Activated naive CD4-positive, alpha-beta T cell treated with anti-CD3 and anti-CD28 coated beads, Interleukin-2, amount 50 U/mL, for 72 hours (primary cell): ENCODE results near the gene OSBPL9. TPM values are rescaled to one million over a fixed set of nuclear protein-coding genes. Genes with fewer than 3 reads are reported as not detected.
"Not testable (repeated sequence)": the region's sequence is repeated elsewhere in the genome, so short reads cannot be mapped to it uniquely, and the experiment has no call there.

Experiments used
- ATAC-seq, 2 donors: fragments of 150-1000 bp; cut with Tn5 transposase; 2 replicates each; pipeline ENCODE4 v1.10.0; 2021; ENCODE audit warnings: mild to moderate bottlenecking in 2 of 2, moderate library complexity in 2 of 2
- DNase-seq, 2 donors: peaks; one replicate each; pipeline ENCODE4 v3.0.0; 2021 to 2022; ENCODE audit warnings: low spot score in 2 of 2
- H3K27ac Mint-ChIP-seq, 2 donors: one replicate each; pipeline ENCODE4 v1.8.0; 2022; ENCODE audit warnings: mild to moderate bottlenecking in 2 of 2, mixed read lengths in 2 of 2
- H3K36me3 Mint-ChIP-seq, 2 donors: one replicate each; pipeline ENCODE4 v1.8.0; 2022; ENCODE audit warnings: mixed read lengths in 2 of 2
- H3K9me3 Mint-ChIP-seq, 2 donors: one replicate each; pipeline ENCODE4 v1.8.0; 2022; ENCODE audit warnings: mixed read lengths in 2 of 2
- total RNA-seq, 2 donors: library from RNA; stranded (reverse); gene quantifications; one replicate each; pipeline ENCODE4 v1.2.3, GENCODE V29; 2022

The OSBPL9 gene
- total RNA-seq, 2 donors from 2014 or later, result 36.1 to 63.4 TPM

DNA sequence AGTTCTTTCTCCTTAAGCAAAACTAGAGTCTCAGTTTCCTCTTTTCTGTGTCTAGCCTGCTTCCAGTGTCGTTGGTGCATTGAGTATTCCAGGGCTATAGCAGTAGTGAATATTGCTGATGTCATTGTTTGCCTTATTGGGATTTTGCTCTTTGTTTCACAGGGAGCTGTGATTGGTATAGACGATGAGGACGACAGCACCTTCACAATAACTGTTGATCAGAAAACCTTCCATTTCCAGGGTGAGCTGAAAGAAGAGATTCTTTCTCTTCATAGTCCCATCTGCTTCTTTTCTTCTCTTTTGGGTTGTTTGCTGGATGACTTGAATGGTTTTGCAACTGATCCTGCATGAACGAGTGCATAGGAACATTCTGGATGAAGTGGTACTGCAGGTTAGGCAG is 52.4 kb downstream of the OSBPL9 start:
- DNase-seq (no peak), ATAC-seq (no peak)
- Mint-ChIP-seq H3K9me3 (no peaks in the 10 kb centered on the region), H3K27ac (no peak overlapping the region), H3K36me3 (no peaks in the 10 kb centered on the region)

DNA sequence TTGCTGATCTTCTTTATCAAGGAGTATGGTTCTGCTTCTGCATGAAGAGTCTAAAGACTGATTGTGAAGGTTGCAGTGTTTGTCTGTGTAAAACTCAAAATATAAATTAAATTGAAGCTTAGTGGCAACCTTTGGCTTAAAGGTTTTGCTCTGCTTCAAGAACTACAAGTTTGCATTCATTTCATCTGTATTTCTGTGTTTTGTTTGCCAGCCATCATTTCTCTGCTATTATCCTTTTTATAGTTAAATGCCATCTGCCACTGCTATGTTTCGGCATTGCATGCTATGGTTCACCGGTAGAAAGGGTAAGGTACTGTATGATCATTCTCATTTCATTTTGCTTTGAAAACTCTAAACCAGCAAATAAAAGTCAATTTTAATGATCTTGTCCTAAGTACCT is 52.9 kb downstream of the OSBPL9 start:
- Mint-ChIP-seq H3K36me3 (no peaks in the 10 kb centered on the region), H3K27ac (no peak overlapping the region), H3K9me3 (no peaks in the 10 kb centered on the region)
- ATAC-seq (no peak), DNase-seq (no peak)

DNA sequence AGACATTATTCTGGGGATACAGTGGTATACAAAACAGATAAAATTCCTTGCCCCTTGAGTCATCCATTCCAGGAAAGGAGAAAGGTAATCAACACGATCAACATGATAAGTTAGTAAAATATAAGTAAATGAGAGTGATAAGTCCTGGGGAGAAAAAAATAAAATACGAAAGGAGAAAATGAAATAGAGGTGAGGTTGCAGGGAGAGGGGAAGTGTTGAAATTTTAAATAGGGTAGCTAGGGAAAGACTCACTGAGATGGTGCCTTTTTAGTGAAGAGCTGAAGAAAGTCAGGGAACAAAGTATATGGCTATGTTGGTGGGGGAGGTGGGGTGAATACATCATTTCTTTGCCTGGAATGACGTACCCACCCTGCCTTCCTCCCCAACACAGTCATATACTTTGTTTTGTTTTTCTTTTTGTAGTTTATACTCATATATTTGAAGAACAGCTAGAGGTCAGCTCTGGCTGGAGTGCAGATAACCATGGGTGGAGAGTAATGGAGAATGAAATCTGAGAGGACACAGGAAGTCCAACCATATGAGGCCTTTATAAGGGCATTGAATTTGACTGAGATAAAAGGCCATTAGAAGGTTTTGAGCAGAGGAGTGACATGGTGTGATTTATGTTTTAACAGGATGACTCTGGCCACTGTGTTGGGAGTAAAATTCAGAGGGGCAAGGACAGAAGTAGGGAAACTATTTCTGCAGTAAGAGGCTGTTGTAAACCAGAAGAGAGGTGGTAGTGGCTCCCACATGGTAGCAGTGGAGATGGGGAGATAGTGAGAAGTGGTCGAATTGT is 54.8 kb downstream of the OSBPL9 start:
- Mint-ChIP-seq H3K27ac (no peak overlapping the region), H3K36me3 (no peaks in the 10 kb centered on the region), H3K9me3 (no peaks in the 10 kb centered on the region)
- no peak for DNase-seq
- no peak for ATAC-seq

DNA sequence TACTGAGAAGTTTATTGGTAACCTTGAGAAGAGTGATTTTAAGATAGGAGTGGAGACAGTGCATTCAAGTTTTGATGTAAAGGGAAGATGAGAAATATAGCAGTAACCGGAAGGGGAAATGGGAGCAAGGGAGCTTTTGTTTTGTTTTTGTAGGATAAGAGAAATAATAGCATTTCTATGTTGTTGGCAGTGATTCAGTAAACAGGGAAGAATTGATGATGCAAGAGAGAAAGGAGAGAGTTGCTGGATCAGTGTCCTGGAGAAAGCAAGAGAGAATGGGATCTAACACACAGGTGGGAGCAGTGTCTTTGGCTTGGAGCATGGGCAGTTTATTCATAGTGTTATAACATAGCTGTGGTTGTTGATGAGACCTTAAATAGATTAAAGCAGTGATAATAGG is 56.4 kb downstream of the OSBPL9 start:
- DNase-seq, result no peak
- Mint-ChIP-seq H3K27ac (no peak overlapping the region), H3K9me3 (no peaks in the 10 kb centered on the region), H3K36me3 (no peaks in the 10 kb centered on the region)
- ATAC-seq, result no peak

DNA sequence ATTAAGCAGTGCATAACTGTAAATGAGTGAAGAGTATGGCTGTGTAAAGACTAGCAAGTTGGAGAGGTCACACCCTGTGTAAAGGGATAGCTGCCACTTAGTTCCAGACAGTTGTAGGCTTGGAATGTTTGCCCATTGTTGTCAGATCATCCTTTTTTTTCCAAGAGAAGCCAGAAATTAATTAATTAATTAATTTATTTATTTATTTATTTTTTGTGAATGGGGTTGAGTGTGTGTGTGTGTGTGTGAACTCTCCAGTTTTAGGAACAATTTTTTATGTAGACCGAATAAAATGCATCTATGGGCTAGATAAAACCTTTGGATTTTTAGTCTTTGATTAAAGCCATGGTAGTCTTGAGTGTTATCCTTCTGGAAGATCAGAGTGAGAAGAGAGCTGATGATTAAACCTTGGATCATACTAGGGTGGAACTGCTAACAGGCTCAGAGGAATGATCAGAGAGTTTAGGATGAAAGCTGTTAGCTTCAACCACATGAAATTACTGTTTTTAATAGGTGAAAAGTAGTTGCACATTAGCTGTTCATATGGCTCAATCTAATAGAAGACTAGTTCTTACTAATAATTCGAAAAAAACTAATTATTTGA is 58.4 kb downstream of the OSBPL9 start:
- no peak overlapping the region for H3K27ac Mint-ChIP-seq
- ATAC-seq (no peak), DNase-seq (no peak)
- H3K36me3 Mint-ChIP-seq, result no peaks in the 10 kb centered on the region
- no peaks in the 10 kb centered on the region for H3K9me3 Mint-ChIP-seq

DNA sequence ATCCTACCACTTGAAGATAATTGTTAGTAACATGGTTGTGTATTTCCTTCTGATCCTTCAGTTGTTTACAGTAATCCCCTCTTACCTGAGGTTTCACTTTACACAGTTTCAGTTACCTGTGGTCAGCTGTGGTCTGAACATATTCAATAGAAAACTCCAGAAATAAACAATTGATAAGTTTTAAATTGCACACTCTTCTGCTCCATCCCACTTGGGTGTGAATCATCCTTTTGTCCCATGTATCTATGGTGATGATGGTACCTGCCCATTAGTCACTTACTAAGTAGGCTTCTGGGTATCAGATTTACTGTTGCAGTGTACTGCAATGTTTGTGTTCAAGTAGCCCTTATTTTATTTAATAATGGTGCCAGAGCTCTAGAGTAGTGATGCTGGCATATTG is 62.5 kb downstream of the OSBPL9 start:
- Mint-ChIP-seq H3K9me3 (no peaks in the 10 kb centered on the region), H3K36me3 (no peaks in the 10 kb centered on the region), H3K27ac (no peak overlapping the region)
- DNase-seq (no peak), ATAC-seq (peak; percentile 94 to 100)

DNA sequence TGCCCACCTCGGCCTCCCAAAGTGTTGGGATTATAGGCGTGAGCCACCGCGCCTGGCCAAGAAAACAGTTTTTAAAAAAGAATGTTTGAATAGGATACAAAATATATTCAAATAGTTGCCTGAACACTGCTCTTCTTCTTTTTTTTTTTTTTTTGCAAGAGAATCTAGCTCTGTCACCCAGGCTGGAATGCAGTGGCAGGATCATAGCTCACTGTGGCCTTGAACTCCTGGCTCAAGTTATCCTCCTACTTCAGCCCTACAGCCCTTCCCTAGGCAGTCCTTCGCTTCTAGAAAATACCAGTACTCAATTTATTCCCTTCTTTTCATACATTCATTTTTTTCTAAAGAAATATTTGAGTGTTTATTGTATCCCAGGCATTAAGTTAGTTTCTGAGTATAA is 67.9 kb downstream of the OSBPL9 start:
- Mint-ChIP-seq H3K9me3 (no peaks in the 10 kb centered on the region), H3K36me3 (no peaks in the 10 kb centered on the region), H3K27ac (no peak overlapping the region)
- ATAC-seq (no peak), DNase-seq (no peak)

DNA sequence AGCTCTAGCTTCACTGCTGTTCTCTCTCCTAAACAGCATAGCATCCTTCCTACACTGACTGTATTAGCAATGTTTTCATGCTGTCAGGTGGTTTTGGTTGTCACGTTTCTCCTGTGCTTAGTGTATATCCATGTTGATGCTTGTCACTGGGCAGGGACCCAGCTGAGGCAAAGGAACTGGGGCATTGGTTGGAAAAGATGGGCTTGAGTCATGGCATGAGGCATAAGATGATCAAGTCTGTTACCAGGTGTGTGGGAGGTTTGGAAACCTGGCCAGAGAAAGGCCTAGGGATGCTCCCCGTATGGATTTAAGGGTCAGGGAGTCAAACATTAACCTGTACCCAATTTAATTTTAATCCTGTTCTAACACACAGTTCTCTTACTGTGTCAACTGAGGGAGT is 69.6 kb downstream of the OSBPL9 start:
- DNase-seq, result no peak

DNA sequence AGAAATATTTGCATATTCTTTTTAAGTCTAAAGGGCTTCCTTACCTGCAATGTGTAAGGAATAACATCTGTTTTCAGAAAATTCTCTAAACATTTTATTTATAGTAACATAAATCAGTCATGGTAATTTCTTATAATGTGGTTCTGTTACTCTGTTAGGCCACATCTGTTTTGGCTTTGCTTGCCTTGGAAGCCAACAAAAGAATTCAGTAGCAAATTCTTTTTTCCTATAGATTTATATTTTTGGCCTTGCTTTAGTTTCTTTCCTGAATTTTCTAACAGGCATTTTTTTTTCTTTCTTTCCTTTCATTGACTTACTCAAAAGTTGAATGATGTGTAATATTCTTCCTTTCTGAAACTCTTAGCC is 72.2 kb downstream of the OSBPL9 start:
- no peak for ATAC-seq
- H3K27ac Mint-ChIP-seq, result no peak overlapping the region
- H3K9me3 Mint-ChIP-seq, result no peaks in the 10 kb centered on the region
- H3K36me3 Mint-ChIP-seq, result no peaks in the 10 kb centered on the region
- no peak for DNase-seq

More for the DNA sequence above, 69.6 kb downstream of the OSBPL9 start:
- Mint-ChIP-seq H3K9me3 (no peaks in the 10 kb centered on the region), H3K27ac (no peak overlapping the region), H3K36me3 (no peaks in the 10 kb centered on the region)
- ATAC-seq, result peak; percentile 75 to 85

DNA sequence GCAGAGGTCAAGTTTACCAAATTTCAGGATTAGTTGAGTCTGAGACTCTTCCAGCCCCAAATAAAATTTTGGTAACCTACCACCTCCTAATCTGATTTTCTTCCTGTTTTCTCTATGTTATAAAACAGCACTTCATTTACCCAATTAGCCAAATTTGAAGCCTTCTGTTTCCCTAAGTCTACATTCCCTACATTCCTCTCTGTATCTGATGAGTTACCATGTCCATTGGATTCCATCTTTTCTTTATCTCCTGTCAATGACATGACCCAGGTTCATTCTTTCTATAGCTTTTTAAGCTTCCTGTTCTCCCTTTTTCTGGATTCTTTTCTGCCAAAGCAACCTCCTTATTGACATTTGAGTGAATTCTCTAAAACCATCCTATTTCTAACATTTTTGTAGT is 72.8 kb downstream of the OSBPL9 start:
- H3K27ac Mint-ChIP-seq, result no peak overlapping the region
- ATAC-seq, result no peak
- H3K9me3 Mint-ChIP-seq, result no peaks in the 10 kb centered on the region

DNA sequence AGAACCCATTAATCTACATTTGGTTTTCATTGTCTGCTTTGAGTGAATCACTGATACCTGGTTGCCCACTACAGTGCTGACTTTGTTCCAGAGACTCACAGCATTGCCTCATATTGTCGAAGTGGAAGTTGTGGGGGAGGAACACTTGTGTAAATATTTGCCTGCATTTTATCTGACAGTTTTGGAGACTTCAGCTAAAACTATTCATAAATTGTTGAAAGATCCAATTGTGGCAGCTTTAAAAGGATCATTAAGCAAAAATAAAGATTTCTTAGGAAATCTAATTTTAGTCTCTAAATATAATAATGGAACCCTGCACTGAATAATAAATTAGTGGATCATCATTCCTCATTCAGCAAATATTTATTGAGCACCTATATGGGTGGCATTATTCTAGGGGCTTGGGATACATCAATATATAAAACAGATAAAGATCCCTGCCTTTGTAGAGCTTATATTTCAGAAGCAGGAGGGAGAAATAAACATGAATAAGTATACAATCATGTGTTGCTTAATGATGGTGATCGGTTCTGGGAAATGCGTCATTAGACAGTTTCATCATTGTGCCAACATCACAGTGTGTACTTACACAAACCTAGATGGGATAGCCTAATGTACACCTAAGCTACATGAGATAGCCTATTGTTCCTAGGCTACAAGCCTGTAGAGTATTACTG is 73.5 kb downstream of the OSBPL9 start:
- no peaks in the 10 kb centered on the region for H3K36me3 Mint-ChIP-seq
- H3K9me3 Mint-ChIP-seq, result no peaks in the 10 kb centered on the region
- no peak overlapping the region for H3K27ac Mint-ChIP-seq
- ATAC-seq, result no peak
- DNase-seq, result no peak

More for the DNA sequence above, 72.8 kb downstream of the OSBPL9 start:
- no peak for DNase-seq
- no peaks in the 10 kb centered on the region for H3K36me3 Mint-ChIP-seq

DNA sequence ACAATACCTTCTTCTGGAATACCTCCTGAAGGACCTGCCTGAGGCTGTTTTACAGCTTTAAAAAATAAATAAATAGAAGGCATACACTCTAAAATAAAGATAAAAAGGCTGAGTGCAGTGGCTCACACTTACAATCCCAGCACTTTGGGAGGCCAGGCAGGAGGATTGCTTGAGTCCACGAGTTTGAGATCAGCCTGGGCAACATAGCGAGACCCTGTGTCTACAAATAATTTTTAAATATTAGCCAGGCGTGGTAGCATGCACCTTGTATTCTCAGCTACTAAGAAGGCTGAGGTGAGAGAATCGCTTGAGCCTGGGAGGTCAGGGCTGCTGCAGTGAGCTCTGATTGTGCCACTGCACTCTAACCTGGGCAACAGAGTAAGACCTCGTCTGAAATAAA is 75.0 kb downstream of the OSBPL9 start:
- ATAC-seq, result no peak
- Mint-ChIP-seq H3K36me3 (no peaks in the 10 kb centered on the region), H3K9me3 (no peaks in the 10 kb centered on the region), H3K27ac (no peak overlapping the region)
- no peak for DNase-seq

DNA sequence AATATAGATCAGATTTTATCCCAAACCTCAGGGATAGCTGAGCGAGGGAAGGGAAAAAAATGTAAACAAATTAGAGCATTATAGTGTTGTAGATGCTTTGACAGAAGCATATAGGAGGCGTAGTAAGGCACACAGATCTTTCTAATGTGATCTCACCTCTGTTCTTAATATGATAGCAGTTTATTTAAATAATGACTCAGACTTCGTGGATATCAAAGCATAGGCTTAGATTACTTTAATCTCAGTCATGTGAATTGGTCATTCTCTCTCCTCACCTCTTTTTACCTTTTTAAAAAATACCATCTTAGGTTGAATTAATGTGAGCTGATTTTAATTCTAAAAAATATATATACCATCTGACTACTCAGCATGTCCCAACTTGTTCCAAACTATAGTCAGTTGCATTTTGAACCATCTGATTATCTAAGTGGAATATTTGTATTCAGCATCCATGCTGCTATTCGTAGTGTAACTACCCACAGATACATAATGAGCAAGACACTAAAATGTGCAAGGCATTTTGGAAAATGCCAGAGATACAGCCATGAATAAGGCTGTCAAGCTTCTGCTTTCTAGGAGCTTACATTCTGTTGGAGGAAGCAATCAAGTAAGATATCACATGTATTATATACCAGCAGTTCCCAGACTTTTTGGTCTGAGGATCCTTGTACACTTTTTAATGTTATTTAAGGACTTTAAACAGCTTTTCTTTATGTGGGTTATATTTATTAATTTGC is 76.7 kb downstream of the OSBPL9 start:
- ATAC-seq (no peak), DNase-seq (no peak)
- Mint-ChIP-seq H3K27ac (no peak overlapping the region), H3K36me3 (no peaks in the 10 kb centered on the region), H3K9me3 (no peaks in the 10 kb centered on the region)

DNA sequence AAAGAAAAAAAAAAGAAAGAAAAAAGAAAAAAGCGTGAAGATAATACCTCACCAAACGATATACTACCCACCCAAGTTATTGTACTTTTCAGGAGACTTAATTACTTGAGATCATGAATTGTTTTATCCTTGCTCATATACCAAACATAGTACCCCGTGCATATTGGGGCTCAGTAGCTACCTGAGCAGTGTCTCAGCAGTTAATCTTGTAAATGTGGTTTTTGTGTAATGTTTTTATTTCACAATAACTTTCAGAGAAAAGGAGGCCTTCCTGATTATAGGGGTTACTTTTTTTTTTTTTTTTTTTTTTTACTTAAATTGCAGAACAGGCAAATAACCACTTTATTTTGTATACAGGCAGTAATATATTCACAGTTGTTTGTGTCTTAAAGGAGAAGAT is 80.3 kb downstream of the OSBPL9 start:
- no peaks in the 10 kb centered on the region for H3K36me3 Mint-ChIP-seq
- ATAC-seq (no peak), DNase-seq (no peak)
- H3K9me3 Mint-ChIP-seq, result no peaks in the 10 kb centered on the region
- no peak overlapping the region for H3K27ac Mint-ChIP-seq

DNA sequence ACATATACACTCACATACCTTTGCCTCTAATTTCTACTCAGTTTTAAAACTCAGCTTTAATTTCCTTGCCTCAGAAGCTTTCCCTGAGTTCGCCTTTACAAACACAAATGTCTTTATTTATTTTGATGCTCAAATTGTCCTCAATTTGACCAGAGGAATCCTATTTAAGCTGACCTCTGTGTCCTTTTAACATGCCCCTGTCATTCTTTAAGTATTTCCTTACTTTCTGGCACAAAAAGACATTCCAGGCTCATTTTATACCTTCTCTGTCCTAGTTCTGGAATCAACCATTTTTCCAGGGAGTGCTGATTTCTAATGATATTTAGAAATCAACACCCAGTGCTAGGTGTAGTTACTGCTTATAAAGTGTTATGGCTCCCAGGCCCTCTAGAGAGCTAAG is 82.5 kb downstream of the OSBPL9 start:
- H3K9me3 Mint-ChIP-seq, result no peaks in the 10 kb centered on the region
- H3K36me3 Mint-ChIP-seq, result no peaks in the 10 kb centered on the region
- ATAC-seq (no peak), DNase-seq (no peak)
- H3K27ac Mint-ChIP-seq, result no peak overlapping the region

DNA sequence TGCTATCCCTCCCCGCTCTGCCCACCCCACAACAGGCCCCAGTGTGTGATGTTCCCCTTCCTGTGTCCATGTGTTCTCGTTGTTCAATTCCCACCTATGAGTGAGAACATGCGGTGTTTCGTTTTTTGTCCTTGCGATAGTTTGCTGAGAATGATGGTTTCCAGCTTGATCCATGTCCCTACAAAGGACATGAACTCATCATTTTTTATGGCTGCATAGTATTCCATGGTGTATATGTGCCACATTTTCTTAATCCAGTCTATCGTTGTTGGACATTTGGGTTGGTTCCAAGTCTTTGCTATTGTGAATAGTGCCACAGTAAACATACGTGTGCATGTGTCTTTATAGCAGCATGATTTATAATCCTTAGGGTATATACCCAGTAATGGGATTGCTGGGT is 84.9 kb downstream of the OSBPL9 start:
- not testable (repeated sequence) for H3K9me3 Mint-ChIP-seq, ATAC-seq, H3K36me3 Mint-ChIP-seq, DNase-seq, H3K27ac Mint-ChIP-seq

DNA sequence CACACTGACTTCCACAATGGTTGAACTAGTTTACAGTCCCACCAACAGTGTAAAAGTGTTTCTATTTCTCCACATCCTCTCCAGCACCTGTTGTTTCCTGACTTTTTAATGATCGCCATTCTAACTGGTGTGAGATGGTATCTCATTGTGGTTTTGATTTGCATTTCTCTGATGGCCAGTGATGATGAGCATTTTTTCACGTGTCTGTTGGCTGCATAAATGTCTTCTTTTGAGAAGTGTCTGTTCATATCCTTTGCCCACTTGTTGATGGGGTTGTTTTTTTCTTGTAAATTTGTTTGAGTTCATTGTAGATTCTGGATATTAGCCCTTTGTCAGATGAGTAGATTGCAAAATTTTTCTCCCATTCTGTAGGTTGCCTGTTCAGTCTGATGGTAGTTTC is 85.3 kb downstream of the OSBPL9 start:
- not testable (repeated sequence) for DNase-seq, H3K9me3 Mint-ChIP-seq, H3K27ac Mint-ChIP-seq, ATAC-seq, H3K36me3 Mint-ChIP-seq
